ENCODE measurements around the gene CYP17A1. TPM values are rescaled to one million over a fixed set of nuclear protein-coding genes. Genes with fewer than 3 reads are reported as not detected.

The CYP17A1 gene
- total RNA-seq, 2 experiments from 2014 or later, result not detected

DNA sequence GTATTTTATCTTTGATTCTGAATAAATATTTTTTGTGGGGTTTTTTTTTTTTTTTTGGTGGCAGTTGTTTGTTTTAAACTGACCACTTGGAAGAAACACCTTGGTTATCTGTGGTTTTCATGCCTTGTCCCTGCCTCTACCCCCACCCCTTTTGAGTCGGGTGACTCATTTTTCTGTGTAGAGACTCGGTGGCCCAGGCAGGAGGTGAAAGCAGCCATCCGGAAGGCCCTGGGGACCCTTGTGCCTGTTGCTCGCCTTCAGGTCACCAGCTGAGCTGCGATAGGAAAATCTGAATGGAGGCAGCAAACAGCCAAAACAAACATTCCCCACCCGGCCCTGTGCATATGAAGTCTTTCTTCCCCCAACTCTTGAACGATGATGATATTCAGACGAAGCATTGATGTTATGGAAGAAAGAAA lies 22.8 kb downstream of the CYP17A1 start:
- Mint-ChIP-seq H3K9me3 (no peaks in the 10 kb centered on the region), H3K4me1 (ENCODE audit: low read depth) (peaks cover 9% of the 10 kb centered on the region), H3K36me3 (ENCODE audit: low read depth) (peaks cover 44% of the 10 kb centered on the region), H3K4me3 (no peak overlapping the region), H3K27me3 (no peaks in the 10 kb centered on the region), H3K27ac (no peak overlapping the region)
- TF ChIP-seq, protein P1, sequence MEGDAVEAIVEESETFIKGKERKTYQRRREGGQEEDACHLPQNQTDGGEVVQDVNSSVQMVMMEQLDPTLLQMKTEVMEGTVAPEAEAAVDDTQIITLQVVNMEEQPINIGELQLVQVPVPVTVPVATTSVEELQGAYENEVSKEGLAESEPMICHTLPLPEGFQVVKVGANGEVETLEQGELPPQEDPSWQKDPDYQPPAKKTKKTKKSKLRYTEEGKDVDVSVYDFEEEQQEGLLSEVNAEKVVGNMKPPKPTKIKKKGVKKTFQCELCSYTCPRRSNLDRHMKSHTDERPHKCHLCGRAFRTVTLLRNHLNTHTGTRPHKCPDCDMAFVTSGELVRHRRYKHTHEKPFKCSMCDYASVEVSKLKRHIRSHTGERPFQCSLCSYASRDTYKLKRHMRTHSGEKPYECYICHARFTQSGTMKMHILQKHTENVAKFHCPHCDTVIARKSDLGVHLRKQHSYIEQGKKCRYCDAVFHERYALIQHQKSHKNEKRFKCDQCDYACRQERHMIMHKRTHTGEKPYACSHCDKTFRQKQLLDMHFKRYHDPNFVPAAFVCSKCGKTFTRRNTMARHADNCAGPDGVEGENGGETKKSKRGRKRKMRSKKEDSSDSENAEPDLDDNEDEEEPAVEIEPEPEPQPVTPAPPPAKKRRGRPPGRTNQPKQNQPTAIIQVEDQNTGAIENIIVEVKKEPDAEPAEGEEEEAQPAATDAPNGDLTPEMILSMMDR (IDR thresholded peaks at IDR 0.05), result no peak
- Histone ChIP-seq H3K4me1 (ENCODE audit: insufficient read depth, low read length) (peaks cover 15% of the 10 kb centered on the region), H3K27me3 (ENCODE audit: control insufficient read depth in 1 of 2, insufficient read depth in 2 of 2, low read length in 2 of 2) (no peaks in the 10 kb centered on the region), H3K36me3 (ENCODE audit: insufficient read depth, low read length) (peaks cover 53% of the 10 kb centered on the region), H3K9me3 (ENCODE audit: control insufficient read depth in 1 of 2, insufficient read depth in 1 of 2, low read length in 2 of 2) (no peaks in the 10 kb centered on the region), H3K27ac (ENCODE audit: low read depth in 1 of 2, low read length in 2 of 2) (no peak overlapping the region), H3K4me3 (ENCODE audit: low read length) (no peak overlapping the region)
- ChIA-PET CTCF (no interaction called here), POLR2A (no interaction called here)
- ATAC-seq (ENCODE audit: poor library complexity) (no peak), DNase-seq (no peak)
- intact Hi-C loops (cut with DNase I, micrococcal nuclease), result no loop called here

DNA sequence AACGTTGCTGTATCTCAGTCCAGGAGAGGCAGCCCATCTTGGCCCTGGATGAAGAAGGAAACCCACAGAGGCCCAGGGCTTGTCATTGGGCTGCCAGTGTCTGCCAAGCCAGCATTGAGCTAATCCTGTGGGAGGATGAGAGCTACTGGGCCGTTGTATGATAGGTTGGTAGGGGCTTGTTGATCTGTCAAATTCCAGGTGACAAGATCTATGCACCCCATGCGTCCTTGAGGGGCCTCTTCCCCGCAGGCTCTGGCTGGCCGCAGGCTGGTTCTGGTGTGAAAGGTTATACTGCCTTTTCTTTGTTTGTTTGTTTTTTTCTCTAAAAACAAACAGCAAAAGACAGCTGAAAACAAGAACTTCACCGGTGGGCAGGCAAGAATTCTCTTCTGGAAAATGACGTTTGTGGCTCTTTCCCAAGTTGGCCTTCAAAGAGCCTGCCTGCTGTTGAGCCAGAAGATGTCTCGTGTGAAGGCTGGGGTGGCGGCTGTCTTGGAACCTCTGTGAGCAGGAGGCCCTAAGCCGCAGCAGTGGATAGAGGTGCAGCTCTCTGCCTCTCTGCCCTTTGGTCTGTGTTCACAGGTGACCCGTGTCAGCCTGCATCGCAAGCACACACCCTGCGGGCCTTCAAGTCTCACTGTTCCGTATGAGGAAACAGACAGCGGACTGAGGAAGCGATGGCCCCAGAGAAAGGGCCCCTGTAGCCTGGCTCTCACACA lies 23.3 kb downstream of the CYP17A1 start:
- peaks cover 46% of the 10 kb centered on the region for H3K36me3 Mint-ChIP-seq (ENCODE audit: low read depth)
- CTCF ChIA-PET, result no interaction called here

DNA sequence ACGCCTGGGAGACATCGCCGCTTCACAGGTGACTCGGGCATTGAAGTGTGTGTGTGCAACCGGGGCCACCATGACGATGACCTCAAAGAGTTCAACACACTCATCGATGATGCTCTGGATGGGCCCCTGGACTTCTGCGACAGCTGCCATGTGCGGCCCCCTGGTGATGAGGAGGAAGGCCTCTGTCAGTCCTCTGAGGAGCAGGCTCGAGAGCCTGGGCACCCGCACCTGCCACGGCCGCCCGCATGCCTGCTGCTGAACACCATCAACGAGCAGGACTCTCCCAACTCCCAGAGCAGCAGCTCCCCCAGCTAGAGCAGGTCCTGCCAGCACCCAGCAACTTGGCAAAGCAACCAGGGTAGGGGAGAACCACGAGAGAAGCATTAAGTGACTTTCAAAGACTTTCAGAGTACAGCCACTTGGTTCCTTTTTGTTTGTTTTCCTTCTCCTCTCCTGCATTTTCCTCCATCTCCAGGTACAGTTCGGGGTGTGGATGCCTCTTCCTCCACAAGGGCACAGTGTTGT lies 24.1 kb downstream of the CYP17A1 start:
- H3K27me3 ChIP-seq (ENCODE audit: control insufficient read depth in 1 of 2, insufficient read depth in 2 of 2, low read length in 2 of 2), result no peaks in the 10 kb centered on the region
- Mint-ChIP-seq H3K9me3 (no peaks in the 10 kb centered on the region), H3K27ac (no peak overlapping the region), H3K27me3 (no peaks in the 10 kb centered on the region), H3K4me1 (ENCODE audit: low read depth) (peaks cover 9% of the 10 kb centered on the region), H3K4me3 (no peak overlapping the region), H3K36me3 (ENCODE audit: low read depth) (peaks cover 54% of the 10 kb centered on the region)
- DNase-seq (no peak), ATAC-seq (ENCODE audit: poor library complexity) (no peak)
- H3K27ac ChIP-seq (ENCODE audit: low read depth in 1 of 2, low read length in 2 of 2), result no peak overlapping the region
- no peak overlapping the region for H3K4me3 ChIP-seq (ENCODE audit: low read length)
- intact Hi-C loops (cut with DNase I, micrococcal nuclease), result no loop called here
- H3K4me1 ChIP-seq (ENCODE audit: insufficient read depth, low read length), result peaks cover 15% of the 10 kb centered on the region
- no peaks in the 10 kb centered on the region for H3K9me3 ChIP-seq (ENCODE audit: control insufficient read depth in 1 of 2, insufficient read depth in 1 of 2, low read length in 2 of 2)
- H3K36me3 ChIP-seq (ENCODE audit: insufficient read depth, low read length), result peaks cover 53% of the 10 kb centered on the region
- TF ChIP-seq, protein P1 (IDR thresholded peaks at IDR 0.05), result no peak
- ChIA-PET POLR2A (no interaction called here), CTCF (no interaction called here)

More for the DNA sequence above, 23.3 kb downstream of the CYP17A1 start:
- no peak overlapping the region for H3K27ac ChIP-seq (ENCODE audit: low read depth in 1 of 2, low read length in 2 of 2)
- no peak for ATAC-seq (ENCODE audit: poor library complexity)
- Mint-ChIP-seq H3K4me3 (no peak overlapping the region), H3K27ac (no peak overlapping the region), H3K9me3 (no peaks in the 10 kb centered on the region), H3K4me1 (ENCODE audit: low read depth) (peaks cover 9% of the 10 kb centered on the region), H3K27me3 (no peaks in the 10 kb centered on the region)
- TF ChIP-seq, protein P1 (IDR thresholded peaks at IDR 0.05), result no peak
- peaks cover 53% of the 10 kb centered on the region for H3K36me3 ChIP-seq (ENCODE audit: insufficient read depth, low read length)
- H3K4me3 ChIP-seq (ENCODE audit: low read length), result no peak overlapping the region
- H3K27me3 ChIP-seq (ENCODE audit: control insufficient read depth in 1 of 2, insufficient read depth in 2 of 2, low read length in 2 of 2), result no peaks in the 10 kb centered on the region
- DNase-seq, result no peak
- H3K9me3 ChIP-seq (ENCODE audit: control insufficient read depth in 1 of 2, insufficient read depth in 1 of 2, low read length in 2 of 2), result no peaks in the 10 kb centered on the region
- intact Hi-C loops (cut with DNase I, micrococcal nuclease), result no loop called here
- H3K4me1 ChIP-seq (ENCODE audit: insufficient read depth, low read length), result peaks cover 15% of the 10 kb centered on the region
- POLR2A ChIA-PET, result no interaction called here

Measured in CD4-positive, alpha-beta T cell (primary cell).